ENCODE data around the gene MANF. TPM values are rescaled to one million over a fixed set of nuclear protein-coding genes. Genes with fewer than 3 reads are reported as not detected.

MANF gene
- total and polyA plus RNA-seq, 2 of the 13 experiments (the other 11 are each of a cell fraction or from before 2014, with no cell fraction given) = 55.4 to 269 TPM

GRCh38 chr3:51384726-51385473 lies at the start of gene MANF (continued):
- TF ChIP-seq ZNF687 (CRISPR knock-in tag; IDR thresholded peaks at IDR 0.05) (peak; percentile 87), ZNF460 (CRISPR knock-in tag; IDR thresholded peaks at IDR 0.05; ENCODE audit: borderline replicate concordance) (no peak), SIN3A (IDR thresholded peaks at IDR 0.05; ENCODE audit: borderline replicate concordance, low read depth, low read length) (peak; percentile 60; the same call in 1 of the 2 replicates), ZKSCAN5 (CRISPR knock-in tag; IDR thresholded peaks at IDR 0.05) (no peak), PRDM15 (CRISPR knock-in tag; IDR thresholded peaks at IDR 0.05) (no peak), FOXA3 (CRISPR knock-in tag; IDR thresholded peaks at IDR 0.05) (no peak), RBM22 (optimal IDR thresholded peaks at IDR 0.05; ENCODE audit: low read length) (no peak), ZNF12 (CRISPR knock-in tag; IDR thresholded peaks at IDR 0.05) (no peak), SYNCRIP (IDR thresholded peaks at IDR 0.05; ENCODE audit: insufficient read depth, low read depth, low read length) (no peak), NRL (CRISPR knock-in tag; IDR thresholded peaks at IDR 0.05; ENCODE audit: borderline replicate concordance) (no peak; the same call in 1 of the 2 replicates), REST (IDR thresholded peaks at IDR 0.05; ENCODE audit: borderline replicate concordance in 1 of 2, low read depth in 1 of 2, low read length in 2 of 2) (peak in 1 of 2 experiments; percentile 26; a peak in 1 of 4 replicates), ZFP90 (CRISPR knock-in tag; IDR thresholded peaks at IDR 0.05; ENCODE audit: borderline replicate concordance) (peak; percentile 84; the same call in 1 of the 2 replicates), ATF7 (IDR thresholded peaks at IDR 0.05) (no peak), ATF7 (CRISPR knock-in tag; IDR thresholded peaks at IDR 0.05) (no peak), ZNF790 (CRISPR knock-in tag; IDR thresholded peaks at IDR 0.05; ENCODE audit: borderline replicate concordance) (no peak; the same call in 1 of the 2 replicates), ZNF550 (CRISPR knock-in tag; IDR thresholded peaks at IDR 0.05; ENCODE audit: borderline replicate concordance) (no peak), NR3C1 (CRISPR knock-in tag; IDR thresholded peaks at IDR 0.05) (no peak), NFYC (CRISPR knock-in tag; IDR thresholded peaks at IDR 0.05) (peak; percentile 99)

Measured in HepG2 (cell line).